Mesenchymal stem cell (in vitro differentiated cells and primary cell): Measurements from ENCODE around the gene CWF19L2.
A peak's percentile ranks its signal among the peaks of the same experiment; 100 is the strongest.

Experiments used
- DNase-seq: peaks from one replicate; pipeline ENCODE4 v3.0.0-alpha.2; 2013
- H2AFZ ChIP-seq: one replicate; pipeline ENCODE4 v1.6.1; 2013; ENCODE audit warnings: low read depth, mild to moderate bottlenecking, control low read depth, inconsistent platforms, low read length, moderate library complexity
- H2AK5ac ChIP-seq: 2 replicates; pipeline ENCODE4 v1.6.1; 2013; ENCODE audit warnings: low read length, moderate library complexity, mild to moderate bottlenecking, inconsistent platforms; ENCODE audit not compliant: severe bottlenecking
- H2BK120ac ChIP-seq: one replicate; pipeline ENCODE4 v1.6.1; 2013; ENCODE audit warnings: low read depth, mild to moderate bottlenecking, inconsistent platforms, low read length, moderate library complexity
- H2BK12ac ChIP-seq, 2 experiments: one replicate each; pipeline ENCODE4 v1.6.1; 2013; ENCODE audit warnings: inconsistent platforms in 2 of 2, low read length in 2 of 2, mild to moderate bottlenecking in 2 of 2, moderate library complexity in 2 of 2, control low read depth in 1 of 2
- H2BK15ac ChIP-seq: one replicate; pipeline ENCODE4 v1.6.1; 2013; ENCODE audit warnings: mild to moderate bottlenecking, low read depth, inconsistent platforms; ENCODE audit not compliant: poor library complexity, severe bottlenecking
- H2BK5ac ChIP-seq: 2 replicates; pipeline ENCODE4 v1.6.1; 2013; ENCODE audit warnings: low read depth, mild to moderate bottlenecking, low read length, control low read depth, inconsistent platforms; ENCODE audit not compliant: poor library complexity, severe bottlenecking
- H3K14ac ChIP-seq, 2 experiments: one replicate each; pipeline ENCODE4 v1.6.1; 2013; ENCODE audit warnings: inconsistent platforms in 2 of 2, low read length in 2 of 2, control low read depth in 1 of 2, mild to moderate bottlenecking in 1 of 2, moderate library complexity in 1 of 2
- H3K18ac ChIP-seq, 2 experiments: one replicate each; pipeline ENCODE4 v1.6.1; 2013; ENCODE audit warnings: inconsistent platforms in 2 of 2, low read length in 2 of 2, control low read depth in 1 of 2, low read depth in 1 of 2, mild to moderate bottlenecking in 1 of 2
- H3K23ac ChIP-seq, 2 experiments: one replicate each; pipeline ENCODE4 v1.6.1; 2013; ENCODE audit warnings: inconsistent platforms in 2 of 2, low read length in 2 of 2, mild to moderate bottlenecking in 2 of 2, moderate library complexity in 2 of 2, control low read depth in 1 of 2
- H3K27ac ChIP-seq: 2 replicates; pipeline ENCODE4 v1.5.1; 2013; ENCODE audit warnings: mild to moderate bottlenecking, moderate library complexity, low read length, control low read depth, inconsistent platforms; ENCODE audit not compliant: poor library complexity, severe bottlenecking
- H3K27me3 ChIP-seq, 2 experiments: 2 replicates each; pipeline versions ENCODE4 v1.6.1 to v1.7.0; 2013; ENCODE audit warnings: low read length in 2 of 2, mild to moderate bottlenecking in 2 of 2, moderate library complexity in 2 of 2, control low read depth in 1 of 2, inconsistent platforms in 1 of 2; ENCODE audit not compliant: control insufficient read depth in 1 of 2, insufficient read depth in 1 of 2
- H3K36me3 ChIP-seq, 2 experiments: 2 replicates each; pipeline versions ENCODE4 v1.6.1 to v1.7.0; 2013; ENCODE audit warnings: low read length in 2 of 2, control low read depth in 1 of 2, inconsistent platforms in 1 of 2, low read depth in 1 of 2, mild to moderate bottlenecking in 1 of 2; ENCODE audit not compliant: insufficient read depth in 2 of 2, control insufficient read depth in 1 of 2
- H3K4ac ChIP-seq, 2 experiments: one replicate each; pipeline ENCODE4 v1.6.1; 2013; ENCODE audit warnings: inconsistent platforms in 2 of 2, low read length in 2 of 2, mild to moderate bottlenecking in 2 of 2, moderate library complexity in 2 of 2, control low read depth in 1 of 2, low read depth in 1 of 2
- H3K4me1 ChIP-seq: 2 replicates; pipeline ENCODE4 v1.6.1; 2013; ENCODE audit warnings: low read depth, low read length, control low read depth; ENCODE audit not compliant: control insufficient read depth, insufficient read depth
- H3K4me2 ChIP-seq: 2 replicates; pipeline ENCODE4 v1.6.1; 2013; ENCODE audit warnings: low read length, mild to moderate bottlenecking, inconsistent platforms; ENCODE audit not compliant: poor library complexity, severe bottlenecking
- H3K4me3 ChIP-seq, 2 experiments: 2 replicates each; pipeline versions ENCODE4 v1.5.1 to v1.7.0; 2013; ENCODE audit warnings: low read length in 2 of 2, mild to moderate bottlenecking in 2 of 2, control low read depth in 1 of 2, low read depth in 1 of 2; ENCODE audit not compliant: insufficient read depth in 1 of 2
- H3K79me1 ChIP-seq: replicated peaks from 2 replicates; pipeline ENCODE4 v1.6.1; 2013; ENCODE audit warnings: mild to moderate bottlenecking, control low read depth, low read length, inconsistent platforms; ENCODE audit not compliant: poor library complexity, severe bottlenecking
- H3K9ac ChIP-seq: 2 replicates; pipeline ENCODE4 v1.7.0; 2013; ENCODE audit warnings: mild to moderate bottlenecking, low read length, moderate library complexity
- H3K9me3 ChIP-seq: 2 replicates; pipeline ENCODE4 v1.7.0; 2013; ENCODE audit warnings: mild to moderate bottlenecking, low read length; ENCODE audit not compliant: control insufficient read depth
- H4K8ac ChIP-seq: one replicate; pipeline ENCODE4 v1.6.1; 2013; ENCODE audit warnings: inconsistent platforms, mild to moderate bottlenecking, low read length, moderate library complexity
- H4K91ac ChIP-seq: one replicate; pipeline ENCODE4 v1.6.1; 2013; ENCODE audit warnings: mild to moderate bottlenecking, low read length, inconsistent platforms
- WGBS: methylation state at CpG from one replicate; pipeline ENCODE4 v1.1.7; 2013; ENCODE audit warnings: mixed read lengths; 5-methylcytosine and 5-hydroxymethylcytosine counted together

CWF19L2 gene

GRCh38 chr11:107490836-107491235, 33.2 kb upstream of the CWF19L2 start:
- no peak overlapping the region for H2AFZ ChIP-seq
- 100% methylated on average over 2 of the region's 2 CpGs for WGBS

GRCh38 chr11:107482234-107482633, 24.6 kb upstream of the CWF19L2 start:
- no peak overlapping the region for H2BK15ac ChIP-seq
- H4K8ac ChIP-seq: no peak overlapping the region
- H3K4me1 ChIP-seq: no peaks in the 10 kb centered on the region
- H2BK120ac ChIP-seq: no peak overlapping the region
- no peak overlapping the region for H3K4ac ChIP-seq
- no peaks in the 10 kb centered on the region for H3K9me3 ChIP-seq
- H3K4me3 ChIP-seq: no peak overlapping the region
- no peak for DNase-seq
- H2AK5ac ChIP-seq: no peak overlapping the region
- H3K18ac ChIP-seq: no peak overlapping the region
- H3K36me3 ChIP-seq: no peaks in the 10 kb centered on the region
- H4K91ac ChIP-seq: no peak overlapping the region
- H3K27me3 ChIP-seq: peaks cover 0 to 8% of the 10 kb centered on the region in 2 experiments
- H3K9ac ChIP-seq: no peak overlapping the region
- H3K27ac ChIP-seq: no peak overlapping the region
- no peak overlapping the region for H3K14ac ChIP-seq
- no peak overlapping the region for H2AFZ ChIP-seq
- no peak overlapping the region for H3K4me2 ChIP-seq
- H3K79me1 ChIP-seq: no peaks in the 10 kb centered on the region
- H2BK5ac ChIP-seq: no peak overlapping the region
- no peak overlapping the region for H2BK12ac ChIP-seq
- no peak overlapping the region for H3K23ac ChIP-seq

More at GRCh38 chr11:107490836-107491235, 33.2 kb upstream of the CWF19L2 start:
- no peaks in the 10 kb centered on the region for H3K9me3 ChIP-seq
- no peak overlapping the region for H3K4me2 ChIP-seq
- no peak overlapping the region for H3K23ac ChIP-seq
- no peak overlapping the region for H2AK5ac ChIP-seq
- H2BK5ac ChIP-seq: no peak overlapping the region
- H2BK12ac ChIP-seq: no peak overlapping the region
- peaks cover 2% of the 10 kb centered on the region for H3K4me1 ChIP-seq
- H3K79me1 ChIP-seq: no peaks in the 10 kb centered on the region
- no peak overlapping the region for H4K91ac ChIP-seq
- no peak for DNase-seq
- H2BK15ac ChIP-seq: no peak overlapping the region
- no peak overlapping the region for H3K9ac ChIP-seq
- no peak overlapping the region for H2BK120ac ChIP-seq
- no peaks in the 10 kb centered on the region for H3K27me3 ChIP-seq
- no peak overlapping the region for H3K27ac ChIP-seq
- no peak overlapping the region for H3K18ac ChIP-seq
- H3K14ac ChIP-seq: no peak overlapping the region
- H3K4ac ChIP-seq: no peak overlapping the region
- H3K4me3 ChIP-seq: no peak overlapping the region
- no peak overlapping the region for H4K8ac ChIP-seq
- H3K36me3 ChIP-seq: no peaks in the 10 kb centered on the region

GRCh38 chr11:107478922-107479321, 21.3 kb upstream of the CWF19L2 start:
- Histone ChIP-seq H3K4me1 (no peaks in the 10 kb centered on the region), H2BK5ac (no peak overlapping the region)
- peak; percentile 13 for DNase-seq

GRCh38 chr11:107477820-107478219, 20.2 kb upstream of the CWF19L2 start:
- peaks cover 0 to 25% of the 10 kb centered on the region in 2 experiments for H3K27me3 ChIP-seq
- no peak overlapping the region for H2AK5ac ChIP-seq
- no peaks in the 10 kb centered on the region for H3K4me1 ChIP-seq
- no peak overlapping the region for H4K91ac ChIP-seq
- no peak overlapping the region for H3K9ac ChIP-seq
- H3K14ac ChIP-seq: no peak overlapping the region
- H2BK12ac ChIP-seq: no peak overlapping the region
- H3K4me3 ChIP-seq: no peak overlapping the region
- H3K18ac ChIP-seq: no peak overlapping the region
- H3K4ac ChIP-seq: no peak overlapping the region
- no peak overlapping the region for H2BK5ac ChIP-seq
- H3K79me1 ChIP-seq: no peaks in the 10 kb centered on the region
- DNase-seq: no peak
- H3K36me3 ChIP-seq: no peaks in the 10 kb centered on the region
- no peak overlapping the region for H2AFZ ChIP-seq
- H4K8ac ChIP-seq: no peak overlapping the region
- no peak overlapping the region for H2BK120ac ChIP-seq
- H3K4me2 ChIP-seq: no peak overlapping the region
- 100% methylated on average over 2 of the region's 3 CpGs for WGBS
- H3K27ac ChIP-seq: no peak overlapping the region
- H2BK15ac ChIP-seq: no peak overlapping the region
- H3K9me3 ChIP-seq: no peaks in the 10 kb centered on the region
- no peak overlapping the region for H3K23ac ChIP-seq

More at GRCh38 chr11:107478922-107479321, 21.3 kb upstream of the CWF19L2 start:
- Histone ChIP-seq H2BK15ac (no peak overlapping the region), H3K79me1 (no peaks in the 10 kb centered on the region), H2AK5ac (no peak overlapping the region), H3K23ac (no peak overlapping the region), H2BK120ac (no peak overlapping the region), H3K9me3 (no peaks in the 10 kb centered on the region), H4K8ac (no peak overlapping the region), H3K4me2 (no peak overlapping the region), H4K91ac (no peak overlapping the region), H3K27me3 (peaks cover 0 to 22% of the 10 kb centered on the region in 2 experiments), H3K14ac (no peak overlapping the region), H2AFZ (no peak overlapping the region), H3K4ac (no peak overlapping the region), H3K36me3 (no peaks in the 10 kb centered on the region), H3K18ac (no peak overlapping the region), H3K9ac (no peak overlapping the region), H3K4me3 (no peak overlapping the region), H3K27ac (no peak overlapping the region), H2BK12ac (no peak overlapping the region)
